Skeletal muscle satellite cell (primary cell): ENCODE data around the gene DNMT1.

Experiments used
- H3K27me3 ChIP-seq: 2 replicates; pipeline ENCODE4 v1.7.0; 2013; ENCODE audit warnings: low read length; ENCODE audit not compliant: control insufficient read depth, insufficient read depth
- H3K36me3 ChIP-seq: 2 replicates; pipeline ENCODE4 v1.7.0; 2013; ENCODE audit warnings: mild to moderate bottlenecking, control low read depth, low read length; ENCODE audit not compliant: insufficient read depth
- H3K4me1 ChIP-seq: 2 replicates; pipeline ENCODE4 v1.7.0; 2013; ENCODE audit warnings: low read length; ENCODE audit not compliant: control insufficient read depth, insufficient read depth
- H3K4me2 ChIP-seq: 2 replicates; pipeline ENCODE4 v1.7.0; 2013; ENCODE audit warnings: mild to moderate bottlenecking, low read length
- H3K4me3 ChIP-seq: 2 replicates; pipeline ENCODE4 v1.7.0; 2013; ENCODE audit warnings: low read length
- H3K9ac ChIP-seq: 2 replicates; pipeline ENCODE4 v1.7.0; 2013; ENCODE audit warnings: mild to moderate bottlenecking, low read depth, low read length, moderate library complexity
- H3K9me3 ChIP-seq: replicated peaks from 2 replicates; pipeline ENCODE4 v1.7.0; 2013; ENCODE audit warnings: mild to moderate bottlenecking, control low read depth, low read length

Gene DNMT1

DNA sequence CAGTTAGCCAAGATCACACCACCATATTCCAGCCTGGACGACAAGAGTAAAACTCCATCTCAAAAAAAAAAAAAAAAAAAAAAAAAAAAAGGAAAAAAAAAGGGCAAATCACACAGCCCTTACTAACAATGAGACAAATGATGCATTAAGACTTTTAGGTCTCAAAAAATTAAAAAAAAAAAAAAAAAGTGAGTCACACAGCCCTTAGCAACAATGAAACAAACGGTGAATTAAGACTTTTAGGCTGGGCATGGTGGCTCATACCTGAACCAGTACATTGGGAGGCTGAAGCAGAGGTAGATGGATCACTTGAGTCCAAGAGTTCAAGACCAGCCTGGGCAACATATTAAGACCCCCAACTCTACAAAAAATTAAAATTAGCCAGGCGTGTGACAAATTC is 42.7 kb downstream of the DNMT1 start:
- Histone ChIP-seq H3K27me3 (no peaks in the 10 kb centered on the region), H3K36me3 (peaks cover 79% of the 10 kb centered on the region), H3K4me2 (no peak overlapping the region), H3K9ac (no peak overlapping the region), H3K4me3 (no peak overlapping the region), H3K4me1 (no peaks in the 10 kb centered on the region), H3K9me3 (no peaks in the 10 kb centered on the region)

DNA sequence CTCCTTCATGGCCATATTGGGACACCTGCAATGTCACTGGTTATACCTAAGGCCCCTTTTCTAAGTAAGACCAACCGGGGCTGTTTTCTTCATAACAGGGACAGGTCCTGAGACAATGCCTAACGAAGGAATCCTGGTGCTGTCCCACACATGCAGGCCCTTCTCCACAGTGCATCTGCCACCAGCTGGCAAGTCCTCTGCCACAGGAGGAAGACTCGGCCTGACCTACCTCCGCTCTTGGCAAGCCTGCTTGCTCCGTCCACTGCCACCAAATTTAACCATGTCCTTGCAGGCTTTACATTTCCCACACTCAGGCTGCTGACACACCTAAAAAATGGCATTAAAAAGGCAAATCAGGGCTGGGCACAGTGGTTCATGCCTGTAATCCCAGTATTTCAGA is 43.2 kb downstream of the DNMT1 start:
- no peak overlapping the region for H3K4me3 ChIP-seq
- H3K9ac ChIP-seq, result no peak overlapping the region
- H3K36me3 ChIP-seq, result peaks cover 78% of the 10 kb centered on the region
- no peaks in the 10 kb centered on the region for H3K4me1 ChIP-seq
- no peaks in the 10 kb centered on the region for H3K27me3 ChIP-seq
- no peak overlapping the region for H3K4me2 ChIP-seq
- no peaks in the 10 kb centered on the region for H3K9me3 ChIP-seq

DNA sequence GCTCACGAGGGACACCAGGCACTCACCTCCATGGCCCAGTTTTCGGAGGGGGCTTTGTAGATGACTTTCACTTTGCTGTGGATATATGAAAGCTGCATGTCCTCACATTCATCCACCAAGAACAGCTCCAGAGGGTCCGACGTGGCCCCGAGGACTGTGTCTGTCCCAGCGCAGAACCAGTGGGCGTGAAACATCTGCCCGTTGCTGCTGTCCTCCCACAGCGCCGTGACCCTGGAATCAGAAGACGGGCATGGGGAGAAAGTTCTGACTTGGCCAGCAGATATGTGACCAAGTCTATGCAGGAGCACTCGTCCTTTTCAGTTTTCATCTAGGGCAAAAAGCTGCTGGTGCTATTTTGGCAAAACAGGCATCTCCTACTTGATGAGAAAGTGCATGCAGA is 45.3 kb downstream of the DNMT1 start:
- Histone ChIP-seq H3K4me3 (no peak overlapping the region), H3K36me3 (peaks cover 77% of the 10 kb centered on the region), H3K27me3 (no peaks in the 10 kb centered on the region)

DNA sequence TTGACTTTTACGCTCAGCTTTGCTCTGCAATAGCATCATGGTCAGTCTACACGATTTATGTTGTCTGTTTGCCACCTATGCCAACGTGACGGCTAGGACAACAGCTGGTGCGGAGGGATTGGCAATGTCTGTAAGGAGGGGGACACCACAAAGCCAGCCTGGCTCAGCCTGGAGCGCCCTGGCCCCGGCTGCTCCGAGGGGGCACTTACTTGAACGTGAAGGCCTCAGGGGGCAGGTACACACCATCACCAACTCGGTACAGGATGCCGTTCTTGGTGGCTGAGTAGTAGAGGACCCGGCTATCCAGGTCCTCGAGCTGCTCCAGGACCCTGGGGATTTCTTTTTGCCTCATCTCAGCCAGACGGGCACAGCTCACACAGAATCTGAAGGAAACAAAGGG is 48.6 kb downstream of the DNMT1 start:
- Histone ChIP-seq H3K9ac (no peak overlapping the region), H3K4me1 (no peaks in the 10 kb centered on the region), H3K36me3 (peaks cover 79% of the 10 kb centered on the region), H3K9me3 (no peaks in the 10 kb centered on the region), H3K4me2 (no peak overlapping the region), H3K27me3 (no peaks in the 10 kb centered on the region), H3K4me3 (no peak overlapping the region)

More for the DNA sequence above, 45.3 kb downstream of the DNMT1 start:
- Histone ChIP-seq H3K4me1 (no peaks in the 10 kb centered on the region), H3K9ac (no peak overlapping the region), H3K4me2 (no peak overlapping the region), H3K9me3 (no peaks in the 10 kb centered on the region)

DNA sequence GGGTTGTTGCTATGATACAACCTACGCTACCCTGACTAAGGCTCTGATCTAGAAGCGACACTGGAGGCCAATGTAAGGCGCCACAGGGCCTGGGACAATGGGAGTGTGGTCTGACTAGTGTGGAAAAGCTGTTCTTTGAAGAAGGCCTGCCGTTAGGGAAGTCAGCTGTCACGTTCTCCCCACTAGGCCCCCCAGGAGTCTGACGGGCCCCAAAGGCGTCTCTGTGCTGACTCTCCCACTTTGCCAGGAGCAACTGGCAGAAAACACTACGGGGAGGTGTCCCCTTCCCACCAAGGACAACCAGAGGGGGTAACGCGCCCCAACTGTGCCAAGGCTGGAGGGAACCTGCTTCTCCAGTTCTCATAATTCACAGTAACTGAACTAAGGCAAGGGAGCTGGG is 49.7 kb downstream of the DNMT1 start:
- no peaks in the 10 kb centered on the region for H3K9me3 ChIP-seq
- H3K9ac ChIP-seq, result no peak overlapping the region
- no peak overlapping the region for H3K4me3 ChIP-seq
- peaks cover 77% of the 10 kb centered on the region for H3K36me3 ChIP-seq
- H3K27me3 ChIP-seq, result no peaks in the 10 kb centered on the region
- H3K4me2 ChIP-seq, result no peak overlapping the region
- no peaks in the 10 kb centered on the region for H3K4me1 ChIP-seq

DNA sequence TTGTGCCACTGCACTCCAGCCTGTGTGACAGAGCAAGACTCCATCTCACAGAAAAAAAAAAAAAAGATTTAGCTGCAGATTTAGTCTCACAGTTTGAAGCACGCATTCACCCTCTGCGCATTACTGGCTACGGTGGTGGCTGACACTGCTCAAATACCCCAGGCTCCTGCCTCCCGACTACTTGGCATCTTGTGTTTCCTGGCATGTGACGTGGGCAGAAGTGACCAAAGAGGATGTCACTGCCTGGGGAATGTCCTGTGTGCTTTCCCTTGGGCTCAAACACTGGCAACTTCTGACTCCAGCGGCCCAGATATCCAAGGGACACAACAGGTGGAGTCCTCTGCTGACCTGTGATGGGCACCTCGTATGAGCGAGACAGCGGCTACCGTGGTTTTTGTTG is 50.4 kb downstream of the DNMT1 start:
- Histone ChIP-seq H3K4me2 (no peak overlapping the region), H3K9me3 (no peaks in the 10 kb centered on the region), H3K27me3 (no peaks in the 10 kb centered on the region), H3K36me3 (peaks cover 77% of the 10 kb centered on the region), H3K4me3 (no peak overlapping the region), H3K4me1 (no peaks in the 10 kb centered on the region), H3K9ac (no peak overlapping the region)

DNA sequence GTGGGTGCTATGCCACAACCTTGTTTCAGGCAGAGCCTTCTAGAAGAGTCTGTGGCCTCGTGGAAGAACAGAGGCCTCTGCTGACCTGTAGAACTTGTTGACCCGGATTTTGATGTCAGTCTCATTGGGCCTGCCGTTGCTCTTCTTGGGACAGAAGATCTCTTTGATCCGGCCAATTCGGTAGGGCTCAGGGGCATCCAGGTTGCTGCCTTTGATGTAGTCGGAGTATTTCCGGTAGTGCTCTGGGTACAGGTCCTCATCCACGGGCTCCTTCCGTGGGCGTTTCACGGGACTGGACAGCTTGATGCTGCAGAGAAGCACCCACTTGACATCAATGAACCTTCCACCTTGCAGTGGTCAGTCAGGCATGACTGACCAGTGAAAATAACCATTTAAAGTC is 51.1 kb downstream of the DNMT1 start:
- Histone ChIP-seq H3K4me3 (no peak overlapping the region), H3K4me1 (no peaks in the 10 kb centered on the region), H3K36me3 (peaks cover 80% of the 10 kb centered on the region), H3K27me3 (no peaks in the 10 kb centered on the region), H3K9ac (no peak overlapping the region), H3K9me3 (no peaks in the 10 kb centered on the region), H3K4me2 (no peak overlapping the region)

DNA sequence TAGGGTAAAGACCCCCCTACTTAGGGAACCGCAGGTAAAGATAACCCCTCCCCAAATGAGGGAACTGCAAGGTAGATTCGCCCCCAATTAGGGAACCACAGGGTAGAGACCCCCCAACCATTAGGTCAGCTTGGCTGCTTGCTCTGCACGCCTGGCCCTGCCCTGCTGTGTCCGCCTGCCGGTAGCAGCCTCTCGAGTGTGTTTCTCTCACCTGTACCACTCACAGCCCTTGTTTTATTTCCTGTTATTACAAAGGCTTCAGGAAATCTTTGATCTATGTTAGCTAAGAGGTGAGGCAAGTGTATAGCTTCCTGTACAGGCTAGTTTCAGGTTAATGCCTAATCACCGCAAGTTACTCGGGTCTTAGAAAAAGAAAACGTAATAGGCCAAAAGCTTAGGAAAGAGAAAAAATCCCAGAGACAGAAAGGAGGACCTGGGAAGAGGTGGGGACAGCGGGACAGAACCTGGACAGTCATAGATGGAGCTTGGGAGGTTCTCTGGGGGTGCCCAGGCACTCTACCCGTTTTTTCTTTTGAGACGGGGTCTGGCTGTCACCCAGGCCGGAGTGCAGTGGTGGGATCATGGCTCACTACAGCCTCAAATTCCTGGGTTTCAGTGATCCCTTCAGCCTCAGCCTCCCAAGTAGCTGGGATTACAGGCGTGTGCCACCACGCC is 51.9 kb downstream of the DNMT1 start:
- H3K4me1 ChIP-seq, result no peaks in the 10 kb centered on the region
- H3K4me2 ChIP-seq, result no peak overlapping the region
- peaks cover 85% of the 10 kb centered on the region for H3K36me3 ChIP-seq
- H3K4me3 ChIP-seq, result no peak overlapping the region
- no peaks in the 10 kb centered on the region for H3K9me3 ChIP-seq
- no peak overlapping the region for H3K9ac ChIP-seq
- no peaks in the 10 kb centered on the region for H3K27me3 ChIP-seq

DNA sequence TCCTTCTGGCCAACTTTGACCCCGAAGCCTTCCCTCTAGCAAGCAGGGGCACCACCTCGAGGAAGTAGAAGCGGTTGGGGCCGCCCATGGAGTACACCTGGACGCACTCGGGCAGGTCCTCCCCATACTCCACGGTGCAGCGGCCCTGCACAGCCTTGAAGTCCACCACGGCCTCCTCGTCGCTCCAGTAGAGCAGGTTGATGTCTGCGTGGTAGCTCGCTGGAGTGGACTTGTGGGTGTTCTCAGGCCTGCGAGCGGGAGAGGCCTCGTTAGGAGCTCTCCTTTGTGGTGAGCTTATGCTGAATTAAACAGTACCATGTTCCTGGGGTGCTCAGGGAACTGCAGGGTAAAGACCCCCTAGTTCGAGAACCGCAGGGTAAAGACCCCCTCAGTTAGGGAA is 52.8 kb downstream of the DNMT1 start:
- no peak overlapping the region for H3K4me2 ChIP-seq
- no peaks in the 10 kb centered on the region for H3K27me3 ChIP-seq
- H3K9me3 ChIP-seq, result no peaks in the 10 kb centered on the region
- no peaks in the 10 kb centered on the region for H3K4me1 ChIP-seq
- H3K4me3 ChIP-seq, result no peak overlapping the region
- peaks cover 93% of the 10 kb centered on the region for H3K36me3 ChIP-seq
- H3K9ac ChIP-seq, result no peak overlapping the region

DNA sequence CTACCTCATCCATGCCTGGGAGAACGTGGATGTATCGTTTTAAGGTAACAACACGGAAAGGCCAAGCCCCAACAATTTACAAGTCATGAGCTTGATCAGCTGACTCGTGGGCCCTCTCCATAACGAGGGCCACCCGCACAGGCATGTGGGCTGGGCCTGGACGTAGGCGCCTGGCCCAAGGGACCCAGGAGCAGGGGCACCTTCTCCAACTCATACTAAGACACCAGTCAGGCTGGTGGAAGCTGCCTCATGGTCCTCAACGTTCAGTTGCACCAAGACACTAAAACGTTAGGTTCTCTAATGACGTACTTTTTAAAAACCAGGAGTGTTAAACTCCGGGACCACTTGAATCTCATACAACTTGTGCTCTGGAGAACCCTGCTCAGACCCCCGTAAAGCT is 53.3 kb downstream of the DNMT1 start:
- Histone ChIP-seq H3K27me3 (no peaks in the 10 kb centered on the region), H3K9me3 (no peaks in the 10 kb centered on the region), H3K4me3 (no peak overlapping the region), H3K36me3 (peaks cover 92% of the 10 kb centered on the region), H3K4me1 (no peaks in the 10 kb centered on the region), H3K4me2 (no peak overlapping the region), H3K9ac (no peak overlapping the region)

DNA sequence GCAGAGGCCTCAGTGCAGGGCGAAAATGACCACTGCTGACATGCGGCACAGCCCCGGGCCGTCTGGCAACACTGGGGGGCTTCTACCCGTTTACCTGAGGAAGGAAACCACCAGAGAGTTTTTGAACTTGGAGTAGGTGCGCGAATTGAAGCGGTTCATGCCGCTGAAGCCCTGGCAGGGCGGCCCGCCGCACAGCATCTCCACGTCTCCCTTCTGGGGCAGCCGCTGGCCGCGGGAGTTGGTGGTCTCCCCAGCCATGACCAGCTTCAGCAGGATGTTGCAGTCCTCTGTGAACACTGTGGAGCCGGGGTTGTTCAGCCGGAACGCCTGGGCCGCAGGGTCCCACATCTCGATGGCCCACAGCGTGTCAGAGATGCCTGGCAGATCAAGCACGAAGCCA is 54.8 kb downstream of the DNMT1 start:
- no peak overlapping the region for H3K4me2 ChIP-seq
- H3K4me1 ChIP-seq, result no peaks in the 10 kb centered on the region
- H3K4me3 ChIP-seq, result no peak overlapping the region
- H3K9me3 ChIP-seq, result no peaks in the 10 kb centered on the region
- H3K9ac ChIP-seq, result no peak overlapping the region
- no peaks in the 10 kb centered on the region for H3K27me3 ChIP-seq
- peaks cover 89% of the 10 kb centered on the region for H3K36me3 ChIP-seq
